T-helper 2 cell treated with Interferon-gamma antibody and Interleukin-4, amounts not matched to agents 5 μg/mL and 100 μg/mL, for 36 hours (primary cell): ENCODE measurements around the gene FAM13C.

ENCODE experiments used
- DNase-seq: peaks from one replicate; pipeline ENCODE4 v3.0.0; 2021; ENCODE audit warnings: low spot score
- H3K27ac Mint-ChIP-seq: one replicate; pipeline ENCODE4 v1.8.0; 2021; ENCODE audit warnings: mild to moderate bottlenecking, mixed read lengths
- H3K27me3 Mint-ChIP-seq: one replicate; pipeline ENCODE4 v1.8.0; 2021; ENCODE audit warnings: low read depth, mixed read lengths
- H3K36me3 Mint-ChIP-seq: one replicate; pipeline ENCODE4 v1.8.0; 2021; ENCODE audit warnings: low read depth, mixed read lengths
- H3K4me1 Mint-ChIP-seq: one replicate; pipeline ENCODE4 v1.8.0; 2021; ENCODE audit warnings: low read depth, mixed read lengths
- H3K4me3 Mint-ChIP-seq: one replicate; pipeline ENCODE4 v1.8.0; 2022; ENCODE audit warnings: mild to moderate bottlenecking, moderate library complexity, mixed read lengths
- H3K9me3 Mint-ChIP-seq: one replicate; pipeline ENCODE4 v1.8.0; 2021; ENCODE audit warnings: mixed read lengths

FAM13C gene

DNA sequence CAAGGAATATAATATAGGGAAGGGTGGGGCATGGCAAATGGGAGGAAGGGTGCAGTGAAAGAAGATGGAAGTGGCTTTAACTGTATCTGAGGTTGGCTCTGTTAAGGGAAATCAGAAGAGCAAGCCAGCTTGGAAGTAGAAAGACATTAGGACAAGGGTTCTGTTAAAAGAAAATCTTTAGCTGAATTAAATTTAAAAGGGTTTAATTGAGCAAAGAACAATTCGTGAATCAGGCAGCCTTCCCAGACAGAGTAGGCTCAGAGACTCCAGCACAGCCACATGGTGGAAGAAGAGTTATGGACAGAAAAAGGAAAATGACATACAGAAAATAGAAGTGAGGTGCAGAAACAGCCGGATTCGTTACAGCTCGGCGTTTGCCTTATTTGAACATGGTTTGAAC is 42.0 kb downstream of the FAM13C start:
- H3K4me1 Mint-ChIP-seq: no peaks in the 10 kb centered on the region
- DNase-seq: no peak
- H3K36me3 Mint-ChIP-seq: no peaks in the 10 kb centered on the region
- H3K27me3 Mint-ChIP-seq: no peaks in the 10 kb centered on the region
- H3K27ac Mint-ChIP-seq: no peak overlapping the region
- H3K9me3 Mint-ChIP-seq: no peaks in the 10 kb centered on the region
- H3K4me3 Mint-ChIP-seq: no peak overlapping the region

GRCh38 chr10:59319854-59320253 is 42.5 kb downstream of the FAM13C start:
- Mint-ChIP-seq H3K9me3 (no peaks in the 10 kb centered on the region), H3K4me3 (no peak overlapping the region), H3K27me3 (no peaks in the 10 kb centered on the region), H3K4me1 (no peaks in the 10 kb centered on the region), H3K36me3 (no peaks in the 10 kb centered on the region), H3K27ac (no peak overlapping the region)
- no peak for DNase-seq

GRCh38 chr10:59317066-59317465 is 45.3 kb downstream of the FAM13C start:
- no peak overlapping the region for H3K4me3 Mint-ChIP-seq
- H3K9me3 Mint-ChIP-seq: no peaks in the 10 kb centered on the region
- H3K27ac Mint-ChIP-seq: no peak overlapping the region
- H3K27me3 Mint-ChIP-seq: no peaks in the 10 kb centered on the region
- H3K36me3 Mint-ChIP-seq: no peaks in the 10 kb centered on the region
- no peak for DNase-seq
- no peaks in the 10 kb centered on the region for H3K4me1 Mint-ChIP-seq

DNA sequence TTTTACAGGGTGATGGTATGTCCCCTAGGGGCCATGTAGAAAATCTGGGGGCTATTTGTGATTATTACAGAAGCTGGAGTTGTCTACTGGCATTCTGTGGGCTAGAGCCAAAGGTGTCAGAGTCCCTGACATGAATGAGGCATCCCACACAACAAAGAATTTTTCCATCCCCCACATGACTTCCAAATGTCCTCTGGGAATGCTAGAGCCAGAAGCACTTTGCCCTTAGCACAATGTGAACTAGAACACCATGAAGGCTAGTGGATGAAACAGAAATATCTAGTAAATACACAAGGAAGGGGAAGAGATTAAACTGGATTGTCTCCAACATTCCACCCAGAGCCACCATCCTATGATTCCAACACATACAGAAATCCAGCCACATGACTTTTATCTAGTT is 46.9 kb downstream of the FAM13C start:
- Mint-ChIP-seq H3K27me3 (no peaks in the 10 kb centered on the region), H3K27ac (no peak overlapping the region), H3K36me3 (no peaks in the 10 kb centered on the region), H3K9me3 (no peaks in the 10 kb centered on the region), H3K4me3 (no peak overlapping the region), H3K4me1 (no peaks in the 10 kb centered on the region)
- DNase-seq: no peak

GRCh38 chr10:59314268-59314667 is 48.1 kb downstream of the FAM13C start:
- Mint-ChIP-seq H3K27ac (no peak overlapping the region), H3K4me1 (no peaks in the 10 kb centered on the region), H3K9me3 (no peaks in the 10 kb centered on the region), H3K4me3 (no peak overlapping the region), H3K36me3 (no peaks in the 10 kb centered on the region), H3K27me3 (no peaks in the 10 kb centered on the region)
- no peak for DNase-seq

DNA sequence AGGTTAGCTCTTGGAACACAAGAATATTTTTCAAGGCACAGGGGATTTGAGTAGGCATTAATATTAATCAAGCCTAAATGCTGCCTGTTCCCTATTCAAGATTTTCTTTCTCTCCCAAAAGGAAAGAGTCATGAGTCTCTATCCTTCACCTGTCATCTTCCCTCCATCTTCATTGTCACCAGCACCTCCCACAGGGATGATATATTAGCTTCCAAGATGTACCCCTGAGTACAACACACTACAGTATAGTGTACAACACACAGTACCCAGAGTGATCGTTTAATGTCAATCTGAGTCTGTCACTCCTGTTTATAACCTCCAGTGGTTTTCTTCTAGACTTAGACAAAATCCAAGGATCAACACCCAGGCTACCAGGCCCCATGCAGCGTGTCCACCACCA is 50.1 kb downstream of the FAM13C start:
- no peak for DNase-seq
- Mint-ChIP-seq H3K36me3 (no peaks in the 10 kb centered on the region), H3K4me1 (no peaks in the 10 kb centered on the region), H3K4me3 (no peak overlapping the region), H3K27me3 (no peaks in the 10 kb centered on the region), H3K27ac (no peak overlapping the region), H3K9me3 (no peaks in the 10 kb centered on the region)

- no peaks in the 10 kb centered on the region for H3K27me3 Mint-ChIP-seq
- H3K4me1 Mint-ChIP-seq: no peaks in the 10 kb centered on the region
- H3K9me3 Mint-ChIP-seq: no peaks in the 10 kb centered on the region
- no peak for DNase-seq
- H3K27ac Mint-ChIP-seq: no peak overlapping the region
- no peak overlapping the region for H3K4me3 Mint-ChIP-seq
- H3K36me3 Mint-ChIP-seq: no peaks in the 10 kb centered on the region
Measured at GRCh38 chr10:59311025-59311424, 51.3 kb downstream of the FAM13C start.

- Mint-ChIP-seq H3K36me3 (no peaks in the 10 kb centered on the region), H3K4me1 (no peaks in the 10 kb centered on the region), H3K4me3 (no peak overlapping the region), H3K9me3 (no peaks in the 10 kb centered on the region), H3K27ac (no peak overlapping the region), H3K27me3 (no peaks in the 10 kb centered on the region)
- no peak for DNase-seq
Measured at GRCh38 chr10:59310324-59310914, 51.9 kb downstream of the FAM13C start.

DNA sequence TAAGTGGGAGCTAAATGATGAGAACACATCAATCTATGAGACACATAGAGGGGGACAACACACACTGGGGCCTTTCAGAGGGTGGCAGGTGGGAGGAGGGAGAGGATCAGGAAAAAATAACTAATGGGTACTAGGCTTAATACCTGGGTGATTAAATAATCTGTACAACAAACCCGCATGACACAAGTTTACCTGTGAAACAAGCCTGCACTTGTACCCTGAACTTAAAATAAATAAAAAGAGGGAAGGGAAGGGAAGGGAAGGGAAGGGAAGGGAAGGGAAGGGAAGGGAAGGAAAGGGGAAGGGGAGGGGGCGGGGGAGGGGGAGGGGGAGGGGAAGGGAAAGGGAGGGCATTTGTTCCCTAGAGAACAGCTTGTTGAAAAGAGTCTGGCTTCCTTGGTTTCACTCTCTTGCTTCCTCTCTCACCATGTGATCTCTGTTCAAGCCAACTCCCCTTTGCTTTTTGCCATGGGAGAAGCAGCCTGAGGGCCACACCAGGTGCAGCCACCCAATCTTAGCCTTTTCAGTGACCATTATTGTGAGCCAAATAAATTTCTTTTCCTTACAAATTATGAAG is 57.7 kb downstream of the FAM13C start:
- Mint-ChIP-seq H3K27ac (no peak overlapping the region), H3K27me3 (no peaks in the 10 kb centered on the region), H3K9me3 (no peaks in the 10 kb centered on the region), H3K36me3 (no peaks in the 10 kb centered on the region), H3K4me1 (no peaks in the 10 kb centered on the region), H3K4me3 (no peak overlapping the region)
- no peak for DNase-seq

GRCh38 chr10:59303018-59303417 is 59.3 kb downstream of the FAM13C start:
- H3K9me3 Mint-ChIP-seq: no peaks in the 10 kb centered on the region
- H3K36me3 Mint-ChIP-seq: no peaks in the 10 kb centered on the region
- no peaks in the 10 kb centered on the region for H3K4me1 Mint-ChIP-seq
- H3K27ac Mint-ChIP-seq: no peak overlapping the region
- no peaks in the 10 kb centered on the region for H3K27me3 Mint-ChIP-seq
- no peak for DNase-seq
- no peak overlapping the region for H3K4me3 Mint-ChIP-seq

- Mint-ChIP-seq H3K4me1 (no peaks in the 10 kb centered on the region), H3K27ac (no peak overlapping the region), H3K9me3 (no peaks in the 10 kb centered on the region), H3K36me3 (no peaks in the 10 kb centered on the region), H3K27me3 (no peaks in the 10 kb centered on the region), H3K4me3 (no peak overlapping the region)
- DNase-seq: no peak
Measured at GRCh38 chr10:59302381-59302780, 60.0 kb downstream of the FAM13C start.

DNA sequence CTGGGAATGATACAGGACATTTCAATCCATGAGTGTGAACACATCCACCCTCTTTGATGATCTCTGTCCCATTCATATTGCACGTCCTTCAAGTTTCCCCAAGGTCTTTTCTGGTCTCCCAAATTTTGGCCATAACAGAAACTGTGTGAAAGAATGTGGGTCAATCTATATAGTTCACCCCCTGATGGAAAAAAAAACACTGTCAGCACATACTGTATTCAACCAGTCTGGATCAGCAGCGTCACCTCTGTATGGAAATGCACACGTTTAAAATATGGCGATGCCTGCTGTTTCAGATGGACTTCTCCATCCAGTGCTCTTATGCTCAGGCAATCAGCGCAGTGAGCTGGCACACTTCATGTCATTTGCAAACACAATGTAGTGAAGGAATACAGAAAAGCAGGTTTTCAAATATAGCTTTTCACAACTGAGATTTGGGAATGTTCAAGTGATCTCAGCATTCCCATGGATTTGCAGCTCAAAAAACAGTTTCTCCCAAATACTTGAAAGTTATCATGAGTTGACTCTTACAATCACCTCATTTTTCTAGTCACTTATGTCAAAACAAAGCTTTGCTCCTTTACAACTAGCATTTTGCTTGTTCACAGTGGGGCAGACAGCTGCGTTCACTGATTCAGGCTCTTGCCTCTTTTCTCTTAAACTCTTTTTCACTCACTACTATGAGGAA is 61.1 kb downstream of the FAM13C start:
- no peaks in the 10 kb centered on the region for H3K36me3 Mint-ChIP-seq

DNA sequence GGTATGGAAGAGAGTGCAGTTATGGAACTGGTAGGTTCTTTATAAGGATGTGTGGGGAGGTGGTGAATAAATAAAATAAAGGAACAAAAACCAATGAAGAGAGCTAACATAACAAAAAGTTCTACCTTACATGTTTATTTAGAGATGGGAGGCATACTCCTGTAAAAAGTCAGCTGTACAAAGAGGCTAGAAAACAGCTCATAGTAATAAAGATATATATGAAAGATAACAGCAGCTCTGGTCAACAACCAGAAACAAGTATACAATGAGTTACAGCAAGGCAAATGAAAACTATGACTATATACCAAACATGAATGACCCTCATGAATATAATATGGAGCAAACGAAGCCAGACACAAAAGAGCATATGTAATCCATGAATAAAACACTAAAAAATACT is 62.0 kb downstream of the FAM13C start:
- Mint-ChIP-seq H3K27me3 (no peaks in the 10 kb centered on the region), H3K36me3 (no peaks in the 10 kb centered on the region), H3K4me3 (no peak overlapping the region), H3K9me3 (no peaks in the 10 kb centered on the region), H3K27ac (no peak overlapping the region), H3K4me1 (no peaks in the 10 kb centered on the region)
- DNase-seq: no peak

More for the DNA sequence above, 61.1 kb downstream of the FAM13C start:
- no peak for DNase-seq
- H3K4me3 Mint-ChIP-seq: no peak overlapping the region
- no peaks in the 10 kb centered on the region for H3K9me3 Mint-ChIP-seq
- H3K4me1 Mint-ChIP-seq: no peaks in the 10 kb centered on the region
- H3K27ac Mint-ChIP-seq: no peak overlapping the region
- no peaks in the 10 kb centered on the region for H3K27me3 Mint-ChIP-seq

DNA sequence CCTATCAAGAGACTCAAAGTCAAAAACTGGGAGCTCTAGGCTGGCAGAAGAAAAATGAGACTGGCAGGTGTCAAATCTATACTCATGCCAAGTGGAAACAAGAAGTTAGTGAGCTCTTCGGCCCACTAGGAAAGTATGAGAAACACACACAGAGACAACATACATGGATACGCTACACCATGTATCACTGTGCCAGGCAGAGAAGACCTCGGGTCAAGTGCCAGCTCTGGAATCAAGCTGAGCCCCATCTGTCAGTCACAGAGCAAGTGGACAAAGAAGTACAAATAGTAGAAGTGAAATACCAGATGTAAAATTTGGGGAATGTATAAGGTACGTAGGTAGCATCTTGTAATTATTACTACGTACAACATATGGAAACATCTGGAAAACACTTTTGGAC is 62.4 kb downstream of the FAM13C start:
- no peaks in the 10 kb centered on the region for H3K4me1 Mint-ChIP-seq
- H3K27ac Mint-ChIP-seq: no peak overlapping the region
- no peaks in the 10 kb centered on the region for H3K9me3 Mint-ChIP-seq
- H3K4me3 Mint-ChIP-seq: no peak overlapping the region
- DNase-seq: no peak
- no peaks in the 10 kb centered on the region for H3K36me3 Mint-ChIP-seq
- H3K27me3 Mint-ChIP-seq: no peaks in the 10 kb centered on the region

DNA sequence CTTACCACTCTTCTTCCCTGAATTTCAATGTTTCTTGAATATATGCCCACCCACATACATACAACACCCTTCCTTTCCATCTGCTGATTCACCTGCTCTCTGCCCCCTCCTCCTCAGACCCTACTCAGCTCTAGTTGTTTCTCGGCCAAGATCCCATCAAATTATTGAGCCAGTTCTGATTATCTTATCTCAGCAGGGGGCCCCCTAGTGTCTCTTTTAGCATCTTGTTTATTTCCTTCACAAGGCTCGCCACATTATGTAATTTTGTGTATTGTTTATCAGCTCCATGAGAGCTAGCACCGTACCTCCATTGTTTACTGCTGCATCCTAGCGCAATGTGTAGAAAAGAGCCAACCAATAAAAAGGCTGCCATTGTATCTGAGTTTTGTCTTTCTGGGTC is 71.9 kb downstream of the FAM13C start:
- H3K4me1 Mint-ChIP-seq: no peaks in the 10 kb centered on the region

More for the DNA sequence above, 71.9 kb downstream of the FAM13C start:
- DNase-seq: no peak
- Mint-ChIP-seq H3K36me3 (no peaks in the 10 kb centered on the region), H3K9me3 (no peaks in the 10 kb centered on the region), H3K27me3 (no peaks in the 10 kb centered on the region), H3K4me3 (no peak overlapping the region), H3K27ac (no peak overlapping the region)
